ENCODE data around the gene MAGEC1.

MAGEC1 gene

GRCh38 chrX:141935645-141936044, 32.0 kb downstream of the MAGEC1 start:
- Mint-ChIP-seq H3K36me3 (ENCODE audit: low read depth) (no peaks in the 10 kb centered on the region), H3K27ac (no peak overlapping the region), H3K4me1 (no peaks in the 10 kb centered on the region), H3K27me3 (ENCODE audit: low read depth, poor library complexity) (no peaks in the 10 kb centered on the region), H3K9me3 (peaks cover 21% of the 10 kb centered on the region), H3K4me3 (no peak overlapping the region)
- no peak for DNase-seq
- TF ChIP-seq CTCF (IDR thresholded peaks at IDR 0.05): no peak

- Mint-ChIP-seq H3K27me3 (ENCODE audit: low read depth, poor library complexity) (no peaks in the 10 kb centered on the region), H3K36me3 (ENCODE audit: low read depth) (no peaks in the 10 kb centered on the region)
Measured at GRCh38 chrX:141936080-141936479, 32.4 kb downstream of the MAGEC1 start.

GRCh38 chrX:141941234-141941633, 37.5 kb downstream of the MAGEC1 start:
- H3K27ac Mint-ChIP-seq: no peak overlapping the region
- no peaks in the 10 kb centered on the region for H3K4me1 Mint-ChIP-seq
- DNase-seq: no peak
- H3K36me3 Mint-ChIP-seq (ENCODE audit: low read depth): no peaks in the 10 kb centered on the region
- H3K27me3 Mint-ChIP-seq (ENCODE audit: low read depth, poor library complexity): no peaks in the 10 kb centered on the region
- peaks cover 1% of the 10 kb centered on the region for H3K9me3 Mint-ChIP-seq
- H3K4me3 Mint-ChIP-seq: no peak overlapping the region
- TF ChIP-seq CTCF (IDR thresholded peaks at IDR 0.05): no peak

More at GRCh38 chrX:141936080-141936479, 32.4 kb downstream of the MAGEC1 start:
- TF ChIP-seq CTCF (IDR thresholded peaks at IDR 0.05): no peak
- no peak for DNase-seq
- H3K9me3 Mint-ChIP-seq: peaks cover 21% of the 10 kb centered on the region
- H3K27ac Mint-ChIP-seq: no peak overlapping the region
- H3K4me3 Mint-ChIP-seq: no peak overlapping the region
- H3K4me1 Mint-ChIP-seq: no peaks in the 10 kb centered on the region

- no peak for TF ChIP-seq CTCF (IDR thresholded peaks at IDR 0.05)
- no peak for DNase-seq
- H3K4me3 Mint-ChIP-seq: no peak overlapping the region
- no peak overlapping the region for H3K27ac Mint-ChIP-seq
- H3K4me1 Mint-ChIP-seq: no peaks in the 10 kb centered on the region
- H3K9me3 Mint-ChIP-seq: peaks cover 8% of the 10 kb centered on the region
- H3K27me3 Mint-ChIP-seq (ENCODE audit: low read depth, poor library complexity): no peaks in the 10 kb centered on the region
- no peaks in the 10 kb centered on the region for H3K36me3 Mint-ChIP-seq (ENCODE audit: low read depth)
Measured at GRCh38 chrX:141945426-141945825, 41.7 kb downstream of the MAGEC1 start.

- no peak overlapping the region for H3K4me3 Mint-ChIP-seq
- DNase-seq: no peak
- TF ChIP-seq CTCF (IDR thresholded peaks at IDR 0.05): no peak
- no peaks in the 10 kb centered on the region for H3K36me3 Mint-ChIP-seq (ENCODE audit: low read depth)
- H3K9me3 Mint-ChIP-seq: peaks cover 23% of the 10 kb centered on the region
- H3K27me3 Mint-ChIP-seq (ENCODE audit: low read depth, poor library complexity): no peaks in the 10 kb centered on the region
- H3K27ac Mint-ChIP-seq: no peak overlapping the region
- H3K4me1 Mint-ChIP-seq: no peaks in the 10 kb centered on the region
Measured at GRCh38 chrX:141947350-141947749, 43.7 kb downstream of the MAGEC1 start.

GRCh38 chrX:141952603-141953002, 48.9 kb downstream of the MAGEC1 start:
- H3K4me1 Mint-ChIP-seq: no peaks in the 10 kb centered on the region
- TF ChIP-seq CTCF (IDR thresholded peaks at IDR 0.05): no peak

More at GRCh38 chrX:141952603-141953002, 48.9 kb downstream of the MAGEC1 start:
- DNase-seq: no peak
- Mint-ChIP-seq H3K36me3 (ENCODE audit: low read depth) (no peaks in the 10 kb centered on the region), H3K9me3 (peaks cover 31% of the 10 kb centered on the region), H3K4me3 (no peak overlapping the region), H3K27ac (no peak overlapping the region), H3K27me3 (ENCODE audit: low read depth, poor library complexity) (no peaks in the 10 kb centered on the region)
